ENCODE measurements around the gene ANKRD42. TPM values are rescaled to one million over a fixed set of nuclear protein-coding genes. Genes with fewer than 3 reads are reported as not detected.

Gene ANKRD42
- total RNA-seq, 1 donor from 2014 or later: 12.1 TPM

DNA sequence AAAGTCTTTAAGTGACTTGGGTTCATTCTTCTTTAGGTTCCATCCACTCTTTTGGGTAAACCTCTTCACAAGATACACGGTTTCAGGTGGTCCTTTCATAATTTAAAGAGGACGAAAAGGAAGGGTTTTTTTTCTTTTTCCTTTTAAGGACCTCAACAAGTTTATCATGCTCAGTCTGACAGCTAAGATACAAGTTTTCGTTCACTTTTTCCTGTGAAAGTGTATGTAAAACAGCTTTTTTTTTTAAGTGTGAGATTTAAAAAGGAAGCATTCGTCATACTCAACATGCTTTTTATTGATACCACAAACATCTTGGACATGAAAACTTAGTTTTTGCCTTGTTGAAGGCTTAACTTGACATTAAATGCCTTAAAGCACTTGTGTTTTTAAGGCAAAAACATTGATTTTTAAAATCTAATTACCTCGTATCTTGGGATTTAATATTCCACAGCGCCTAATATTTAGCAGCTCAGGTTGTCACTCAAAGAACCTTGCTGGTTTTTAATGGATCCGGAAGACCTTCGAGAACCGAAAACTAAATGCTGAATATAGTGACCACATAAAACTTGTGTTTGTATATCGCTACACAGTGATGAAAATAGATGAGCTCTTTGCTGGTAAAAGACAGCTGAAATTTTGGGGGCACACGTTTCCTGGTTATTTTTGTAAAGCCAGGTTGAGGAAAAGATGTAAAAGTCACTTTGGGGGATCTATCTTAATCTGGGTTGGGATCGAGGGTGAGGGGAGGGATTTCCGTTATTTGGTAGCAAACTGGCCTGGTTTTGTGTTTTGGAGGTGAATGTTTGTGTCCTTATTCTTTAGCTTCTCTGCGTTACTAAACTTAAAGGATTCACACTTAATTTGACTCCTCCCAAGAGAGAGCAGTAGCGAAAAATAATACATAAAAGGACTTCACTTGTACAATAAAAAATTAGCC lies 34.3 kb upstream of the ANKRD42 start:
- H3K27ac Mint-ChIP-seq: peak overlapping the region; percentile 100
- H3K27me3 Mint-ChIP-seq: no peaks in the 10 kb centered on the region
- H3K9me3 Mint-ChIP-seq: no peaks in the 10 kb centered on the region
- H3K4me1 Mint-ChIP-seq (ENCODE audit: unreplicated experiment): peaks cover 25% of the 10 kb centered on the region
- TF ChIP-seq, protein P1, sequence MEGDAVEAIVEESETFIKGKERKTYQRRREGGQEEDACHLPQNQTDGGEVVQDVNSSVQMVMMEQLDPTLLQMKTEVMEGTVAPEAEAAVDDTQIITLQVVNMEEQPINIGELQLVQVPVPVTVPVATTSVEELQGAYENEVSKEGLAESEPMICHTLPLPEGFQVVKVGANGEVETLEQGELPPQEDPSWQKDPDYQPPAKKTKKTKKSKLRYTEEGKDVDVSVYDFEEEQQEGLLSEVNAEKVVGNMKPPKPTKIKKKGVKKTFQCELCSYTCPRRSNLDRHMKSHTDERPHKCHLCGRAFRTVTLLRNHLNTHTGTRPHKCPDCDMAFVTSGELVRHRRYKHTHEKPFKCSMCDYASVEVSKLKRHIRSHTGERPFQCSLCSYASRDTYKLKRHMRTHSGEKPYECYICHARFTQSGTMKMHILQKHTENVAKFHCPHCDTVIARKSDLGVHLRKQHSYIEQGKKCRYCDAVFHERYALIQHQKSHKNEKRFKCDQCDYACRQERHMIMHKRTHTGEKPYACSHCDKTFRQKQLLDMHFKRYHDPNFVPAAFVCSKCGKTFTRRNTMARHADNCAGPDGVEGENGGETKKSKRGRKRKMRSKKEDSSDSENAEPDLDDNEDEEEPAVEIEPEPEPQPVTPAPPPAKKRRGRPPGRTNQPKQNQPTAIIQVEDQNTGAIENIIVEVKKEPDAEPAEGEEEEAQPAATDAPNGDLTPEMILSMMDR (conservative IDR thresholded peaks at IDR 0.05): no peak
- H3K36me3 Mint-ChIP-seq: peaks cover 31% of the 10 kb centered on the region
- H3K4me3 Mint-ChIP-seq: peak overlapping the region; percentile 100
- no peak for DNase-seq (ENCODE audit: extremely low spot score, unreplicated experiment)

DNA sequence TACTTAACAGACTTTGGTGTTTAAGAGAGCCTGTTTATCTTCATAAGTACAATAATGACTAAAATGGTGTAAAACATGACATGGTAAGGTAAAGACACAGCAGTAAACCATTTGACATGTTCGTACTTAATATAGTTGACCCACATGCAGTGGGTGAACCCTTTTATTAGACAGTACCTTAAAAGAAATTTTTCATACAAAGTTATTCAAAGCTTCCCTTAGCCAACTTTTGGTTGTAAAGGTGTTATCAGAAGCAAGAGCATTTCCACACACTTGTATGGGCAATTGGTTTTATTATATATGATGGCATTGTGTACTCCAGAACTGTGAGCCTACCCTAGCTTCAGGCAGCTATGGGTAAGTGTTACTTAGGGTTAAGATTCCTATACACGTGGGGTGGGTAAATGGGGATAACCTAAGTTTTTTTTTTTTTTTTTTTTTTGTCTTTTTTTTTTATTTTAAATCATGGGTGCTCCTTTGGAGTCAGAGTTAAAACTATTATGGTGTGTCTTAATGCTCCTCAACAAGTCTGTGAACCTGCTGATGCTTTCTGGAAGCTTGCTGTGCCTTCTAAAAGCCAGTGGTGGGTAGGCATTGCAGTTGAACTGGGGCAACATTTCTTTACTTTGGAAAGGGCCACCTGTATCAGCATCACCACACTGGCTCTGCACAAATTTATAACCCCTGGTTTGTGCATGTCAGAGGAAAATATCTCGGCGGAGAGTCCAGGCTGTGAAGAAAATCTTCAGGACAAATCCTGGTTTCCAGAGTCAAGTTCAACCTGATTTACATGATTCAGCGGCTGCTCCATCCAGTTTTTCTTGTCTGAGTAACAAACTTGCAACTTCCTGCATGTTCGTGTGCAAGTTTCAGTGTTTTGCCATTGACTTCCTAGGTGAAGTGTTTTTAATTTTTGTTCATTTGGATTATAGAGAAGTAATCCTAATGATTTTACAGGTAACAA lies 33.3 kb upstream of the ANKRD42 start:
- Mint-ChIP-seq H3K4me1 (ENCODE audit: unreplicated experiment) (peaks cover 25% of the 10 kb centered on the region), H3K36me3 (peaks cover 35% of the 10 kb centered on the region), H3K9me3 (no peaks in the 10 kb centered on the region), H3K27me3 (no peaks in the 10 kb centered on the region), H3K27ac (peak overlapping the region; percentile 100), H3K4me3 (peak overlapping the region; percentile 100)
- DNase-seq (ENCODE audit: extremely low spot score, unreplicated experiment): no peak
- TF ChIP-seq, protein P1 (conservative IDR thresholded peaks at IDR 0.05): no peak

DNA sequence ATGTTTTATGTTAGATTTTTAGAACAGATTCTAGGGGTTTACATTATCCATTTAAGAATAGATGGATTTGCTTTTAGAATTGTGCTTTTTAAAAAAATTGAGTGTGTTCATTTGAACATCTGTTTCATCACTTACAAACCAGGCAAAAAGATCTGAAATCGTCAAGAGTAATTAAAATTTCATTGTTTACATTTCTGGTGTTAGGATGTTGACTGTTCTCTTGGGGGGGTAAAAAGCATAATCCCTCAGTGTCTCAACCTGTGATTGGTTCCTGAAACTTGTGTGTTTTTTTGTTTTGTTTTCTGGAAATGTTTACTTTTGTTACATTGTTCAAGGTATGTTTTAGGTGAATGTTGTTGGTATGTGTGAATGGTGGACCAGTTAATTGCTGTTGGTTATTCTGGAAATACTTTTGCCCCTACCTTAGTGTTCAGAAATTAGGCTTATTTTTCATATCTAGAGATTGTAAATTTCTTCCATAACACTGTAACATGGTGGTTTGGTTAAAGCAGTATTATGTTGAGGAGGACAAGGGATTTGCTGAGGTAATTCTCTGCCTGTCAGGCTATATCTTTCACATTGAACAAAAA lies 31.8 kb upstream of the ANKRD42 start:
- Mint-ChIP-seq H3K9me3 (no peaks in the 10 kb centered on the region), H3K36me3 (peaks cover 48% of the 10 kb centered on the region), H3K4me1 (ENCODE audit: unreplicated experiment) (peaks cover 25% of the 10 kb centered on the region), H3K27ac (peak overlapping the region; percentile 100), H3K27me3 (no peaks in the 10 kb centered on the region), H3K4me3 (peak overlapping the region; percentile 61)
- TF ChIP-seq, protein P1 (conservative IDR thresholded peaks at IDR 0.05): no peak
- DNase-seq (ENCODE audit: extremely low spot score, unreplicated experiment): no peak

DNA sequence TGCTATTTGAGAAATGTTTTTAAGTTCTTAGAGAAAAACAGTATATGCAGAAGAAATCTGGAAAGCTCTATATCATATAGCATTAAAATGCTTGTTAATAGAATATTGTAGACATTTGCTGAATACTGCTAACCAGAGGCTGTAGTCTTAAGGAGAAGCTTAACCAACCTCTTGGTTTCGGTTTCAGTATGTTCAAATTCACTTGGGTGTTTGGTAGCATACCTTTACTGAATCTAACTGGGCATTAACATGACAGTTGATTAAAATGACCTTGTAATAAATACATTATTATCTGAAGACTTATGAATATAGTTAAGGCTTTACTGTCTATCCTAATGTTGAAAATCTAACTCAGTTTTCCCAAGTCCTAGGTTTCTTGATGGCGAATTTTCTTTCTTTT lies 31.1 kb upstream of the ANKRD42 start:
- peak overlapping the region; percentile 100 for H3K27ac Mint-ChIP-seq
- no peak for DNase-seq (ENCODE audit: extremely low spot score, unreplicated experiment)
- no peaks in the 10 kb centered on the region for H3K27me3 Mint-ChIP-seq
- TF ChIP-seq, protein P1 (conservative IDR thresholded peaks at IDR 0.05): no peak
- H3K9me3 Mint-ChIP-seq: no peaks in the 10 kb centered on the region
- peaks cover 25% of the 10 kb centered on the region for H3K4me1 Mint-ChIP-seq (ENCODE audit: unreplicated experiment)
- H3K36me3 Mint-ChIP-seq: peaks cover 51% of the 10 kb centered on the region
- H3K4me3 Mint-ChIP-seq: peak overlapping the region; percentile 61

DNA sequence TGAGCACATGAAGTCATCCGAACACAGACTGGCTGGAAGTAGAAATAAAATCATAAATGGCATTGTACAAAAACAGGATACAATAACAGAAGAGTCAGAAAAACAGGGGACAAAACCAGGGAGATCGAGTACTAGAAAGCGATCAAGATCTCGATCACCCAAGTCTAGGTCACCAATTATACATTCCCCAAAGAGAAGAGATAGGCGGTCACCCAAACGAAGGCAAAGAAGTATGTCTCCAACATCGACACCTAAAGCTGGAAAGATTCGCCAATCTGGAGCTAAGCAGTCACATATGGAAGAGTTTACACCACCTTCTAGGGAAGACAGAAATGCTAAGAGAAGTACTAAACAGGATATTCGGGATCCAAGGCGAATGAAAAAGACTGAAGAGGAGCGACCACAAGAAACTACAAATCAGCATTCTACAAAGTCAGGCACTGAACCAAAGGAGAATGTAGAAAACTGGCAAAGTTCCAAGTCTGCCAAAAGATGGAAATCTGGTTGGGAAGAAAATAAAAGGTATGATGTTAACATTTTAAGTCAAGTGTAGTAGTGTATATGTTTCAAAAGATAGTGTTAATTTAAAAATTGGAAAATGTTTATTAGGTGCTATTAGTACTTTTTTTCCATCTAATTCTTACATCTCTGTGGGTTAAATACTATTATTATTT lies 27.2 kb upstream of the ANKRD42 start:
- Mint-ChIP-seq H3K4me3 (no peak overlapping the region), H3K36me3 (peaks cover 70% of the 10 kb centered on the region), H3K4me1 (ENCODE audit: unreplicated experiment) (peaks cover 24% of the 10 kb centered on the region), H3K27ac (no peak overlapping the region), H3K9me3 (no peaks in the 10 kb centered on the region), H3K27me3 (no peaks in the 10 kb centered on the region)
- DNase-seq (ENCODE audit: extremely low spot score, unreplicated experiment): no peak
- TF ChIP-seq, protein P1 (conservative IDR thresholded peaks at IDR 0.05): no peak

All from type B pancreatic cell (in vitro differentiated cells).